ENCODE data around the gene SLC10A3. TPM values are rescaled to one million over a fixed set of nuclear protein-coding genes. Genes with fewer than 3 reads are reported as not detected.

The SLC10A3 gene
- total and polyA plus RNA-seq, 2 of the 8 experiments (the other 6 are each of a cell fraction or from before 2014, with no cell fraction given): 6.8 to 9.5 TPM

GRCh38 chrX:154470434-154470833 lies 20.0 kb downstream of the SLC10A3 start (continued):
- TF ChIP-seq SP2 (IDR thresholded peaks at IDR 0.05; ENCODE audit: low read length) (no peak), ASH2L (IDR thresholded peaks at IDR 0.05; ENCODE audit: low read length) (no peak), GTF2F1 (IDR thresholded peaks at IDR 0.05; ENCODE audit: borderline replicate concordance, low read depth, low read length) (no peak), TEAD4 (IDR thresholded peaks at IDR 0.05; ENCODE audit: low read depth, low read length) (no peak), POLR2AphosphoS5 (IDR thresholded peaks at IDR 0.05; ENCODE audit: low read depth, low read length) (no peak)

Data from H1 (cell line).